NCI-H1436 treated with DMSO at 0.1 percent for 48 hours (cell line): ENCODE data around the gene AFF2.

Experiments used
- DNase-seq: peaks from one replicate; lab custom pipeline; 2025; lab: John Stamatoyannopoulos, UW

Gene AFF2

DNA sequence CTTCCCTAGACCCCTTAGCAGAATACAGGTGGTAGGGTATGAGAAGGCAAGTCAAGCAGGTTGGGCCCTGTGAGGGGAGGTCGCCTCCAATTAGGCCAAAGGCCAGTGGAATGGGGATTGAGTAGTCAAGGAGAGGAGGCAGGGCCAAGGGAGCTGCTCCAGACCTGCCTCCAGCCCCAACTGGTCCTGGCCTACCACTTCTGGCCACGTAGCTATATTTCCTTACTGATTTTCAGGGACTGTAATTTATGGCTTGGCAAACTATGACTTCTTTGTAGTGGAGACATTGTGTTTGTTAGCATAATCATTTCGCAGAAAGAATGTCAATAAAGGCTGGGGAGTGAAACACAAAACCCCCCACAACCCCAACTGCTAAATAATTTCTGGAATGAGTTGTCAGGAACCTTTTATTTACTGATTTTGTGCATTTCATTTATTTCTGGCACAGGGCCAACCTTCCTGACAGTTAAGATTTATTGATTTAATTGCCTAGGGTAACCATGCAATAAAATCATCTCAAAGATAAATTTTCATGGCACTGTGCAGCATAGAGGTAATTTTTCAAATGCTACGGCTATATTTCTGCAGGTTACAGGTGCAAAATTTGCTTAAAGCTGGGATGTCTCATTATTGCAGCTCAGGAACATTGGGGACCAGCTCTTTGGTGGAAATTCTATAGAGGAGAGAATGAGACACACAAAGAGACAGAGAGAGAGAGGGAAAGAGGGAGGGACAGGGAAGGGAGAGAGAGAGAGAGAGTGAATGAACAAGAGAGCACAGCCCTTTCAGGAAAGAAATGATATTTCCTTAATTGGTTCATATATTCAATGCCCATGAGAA is 509.8 kb downstream of the AFF2 start:
- peak; percentile 54 for DNase-seq

DNA sequence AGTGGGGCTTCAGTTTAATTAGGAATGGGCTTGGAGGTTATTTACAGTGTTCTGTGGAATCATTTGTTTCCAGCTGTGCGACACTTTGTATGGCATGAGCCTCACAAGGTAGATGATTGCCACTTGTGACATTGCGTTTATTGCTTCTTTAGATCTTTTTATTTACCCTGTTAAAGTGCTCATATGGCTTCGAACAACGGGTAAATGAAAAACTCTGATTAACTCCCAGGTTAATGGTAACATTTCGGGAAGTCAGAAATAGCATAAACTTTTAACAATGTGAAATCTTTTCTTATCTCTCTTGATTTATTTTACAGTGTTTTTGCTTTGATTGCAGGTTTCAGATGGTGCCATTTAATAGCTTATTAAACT is 510.4 kb downstream of the AFF2 start:
- no peak for DNase-seq

DNA sequence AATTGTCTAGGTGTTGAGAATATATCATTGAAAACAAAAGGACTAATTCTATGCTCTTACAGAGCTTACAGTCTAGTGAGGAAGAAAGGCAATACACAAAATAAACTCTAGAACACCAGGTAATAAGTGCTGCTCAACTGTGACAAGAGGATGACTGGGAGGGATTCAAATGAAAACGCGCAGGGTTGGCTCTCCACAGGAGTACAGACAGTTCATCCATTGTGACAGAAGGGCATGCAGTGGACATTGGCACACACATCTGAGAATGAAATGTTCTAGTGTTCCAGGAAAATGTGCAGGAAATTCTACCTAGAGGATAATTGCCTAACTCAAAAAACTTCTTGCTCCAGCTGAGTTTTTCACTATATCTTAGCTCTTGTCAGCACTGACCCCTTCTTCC is 512.7 kb downstream of the AFF2 start:
- no peak for DNase-seq

DNA sequence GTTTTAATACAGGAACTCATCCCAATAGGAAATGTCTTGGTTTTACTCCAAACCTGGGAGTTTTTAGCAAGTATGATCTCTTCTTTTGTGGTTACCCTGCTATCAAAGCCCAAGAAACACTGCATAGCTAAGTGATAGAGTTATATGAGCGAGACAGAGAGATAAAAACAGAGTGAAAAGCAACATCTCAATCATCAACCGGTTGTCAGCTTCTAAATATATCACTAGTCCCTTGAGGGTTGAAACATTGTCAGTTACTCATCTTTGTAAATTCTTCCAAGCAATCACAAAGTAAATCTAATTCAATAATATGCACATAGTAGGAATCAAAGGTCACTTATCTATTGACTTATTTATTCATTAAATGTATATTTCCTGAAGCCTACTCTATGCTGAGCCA is 520.7 kb downstream of the AFF2 start:
- no peak for DNase-seq

DNA sequence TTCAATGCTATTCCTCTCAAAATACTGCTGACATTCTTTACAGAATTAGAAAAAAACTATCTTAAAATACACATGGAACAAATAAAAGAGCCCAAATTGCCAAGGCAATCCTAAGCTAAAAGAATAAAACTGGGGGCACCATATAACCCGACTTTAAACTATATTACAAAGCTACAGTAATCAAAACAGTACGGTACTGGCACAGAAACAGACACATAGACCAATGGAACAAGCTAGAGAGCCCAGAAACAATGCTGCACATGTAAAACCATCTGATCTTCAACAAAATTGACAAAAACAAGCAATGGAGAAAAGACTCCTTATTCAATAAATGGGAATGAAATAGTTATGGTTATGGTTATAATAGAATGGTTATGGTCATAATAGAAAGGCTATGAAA is 522.1 kb downstream of the AFF2 start:
- DNase-seq = no peak

DNA sequence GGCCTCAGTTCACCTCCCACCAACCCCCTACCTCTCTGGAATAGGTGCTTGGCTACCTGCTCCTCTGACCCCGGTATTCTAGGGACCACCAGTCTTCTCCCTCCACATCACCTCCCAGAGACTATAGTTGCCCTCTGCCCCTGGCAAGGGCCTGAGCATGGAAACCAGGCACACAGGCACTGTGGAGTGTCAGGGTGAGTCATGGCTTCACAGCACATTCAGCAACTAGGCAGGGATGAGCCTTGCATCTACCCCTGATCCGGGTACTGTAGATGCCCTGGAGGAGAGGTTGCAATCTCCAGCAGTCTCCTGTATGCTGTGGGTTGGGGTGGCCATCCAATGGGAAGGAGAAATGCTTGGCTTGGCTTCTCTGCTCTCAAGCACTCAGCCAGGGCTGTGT is 532.0 kb downstream of the AFF2 start:
- DNase-seq = no peak

DNA sequence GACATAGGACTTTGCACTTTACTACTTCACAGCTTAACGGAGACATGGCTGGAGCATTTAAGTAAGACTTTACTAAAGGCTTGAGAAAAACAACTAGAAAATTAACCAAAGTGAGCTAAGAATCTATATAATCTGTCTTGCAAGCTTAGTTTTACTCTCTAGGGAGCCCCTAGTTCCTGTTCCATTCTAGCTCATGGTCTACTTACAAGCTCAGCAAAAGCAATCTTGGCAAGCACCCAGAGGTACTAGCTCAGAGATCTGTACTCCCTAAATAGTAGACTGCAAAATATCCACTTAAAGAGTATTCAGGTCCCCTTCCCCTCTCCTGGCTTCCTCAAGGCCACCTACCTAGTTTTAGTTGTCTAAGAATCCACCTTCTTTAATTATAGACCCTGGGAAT is 535.7 kb downstream of the AFF2 start:
- no peak for DNase-seq

DNA sequence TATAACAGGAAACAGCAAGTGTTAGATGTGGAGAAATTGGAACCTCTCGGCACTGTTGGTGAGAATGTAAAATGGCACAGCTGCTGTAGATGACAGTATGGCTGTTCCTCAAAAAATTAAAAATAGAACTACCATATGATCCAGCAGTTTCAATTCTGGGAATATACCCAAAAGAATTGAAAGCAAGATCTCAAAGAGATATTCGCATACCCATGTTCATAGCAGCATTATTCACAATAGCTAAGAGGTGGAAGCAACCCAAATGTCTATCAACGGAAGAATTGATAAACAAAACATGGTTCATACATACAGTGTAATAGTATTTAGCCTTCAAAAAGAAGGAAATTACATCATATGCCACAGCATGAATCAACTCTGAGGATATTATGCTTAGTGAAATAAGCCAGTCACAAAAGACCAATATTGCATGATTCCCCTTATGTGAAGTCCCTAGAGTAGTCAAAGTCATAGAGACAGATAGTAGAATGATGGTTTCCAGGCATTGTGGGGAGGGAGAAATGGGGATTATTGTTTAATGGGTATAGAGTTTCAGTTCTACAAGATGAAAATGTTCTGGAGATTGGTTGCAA is 537.0 kb downstream of the AFF2 start:
- DNase-seq = no peak

DNA sequence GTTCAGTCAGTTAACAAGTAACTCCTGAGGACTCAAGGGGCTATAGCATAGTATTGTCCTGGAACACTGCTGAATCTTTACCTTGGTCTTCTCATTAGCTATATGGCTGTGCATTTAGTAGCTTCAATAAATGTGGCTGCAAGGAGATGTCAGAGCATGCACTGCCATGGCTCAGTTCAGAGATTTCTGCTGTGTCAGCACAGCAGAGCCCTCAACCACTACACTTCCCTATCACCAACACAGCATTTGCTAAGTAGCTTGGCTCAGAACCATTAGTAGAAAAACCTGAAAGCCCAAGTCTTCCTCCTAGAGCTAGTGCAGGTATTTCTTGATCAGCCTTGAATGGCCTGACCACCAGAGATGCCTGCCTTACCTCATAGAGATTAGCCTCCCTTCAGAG is 538.6 kb downstream of the AFF2 start:
- DNase-seq = no peak

DNA sequence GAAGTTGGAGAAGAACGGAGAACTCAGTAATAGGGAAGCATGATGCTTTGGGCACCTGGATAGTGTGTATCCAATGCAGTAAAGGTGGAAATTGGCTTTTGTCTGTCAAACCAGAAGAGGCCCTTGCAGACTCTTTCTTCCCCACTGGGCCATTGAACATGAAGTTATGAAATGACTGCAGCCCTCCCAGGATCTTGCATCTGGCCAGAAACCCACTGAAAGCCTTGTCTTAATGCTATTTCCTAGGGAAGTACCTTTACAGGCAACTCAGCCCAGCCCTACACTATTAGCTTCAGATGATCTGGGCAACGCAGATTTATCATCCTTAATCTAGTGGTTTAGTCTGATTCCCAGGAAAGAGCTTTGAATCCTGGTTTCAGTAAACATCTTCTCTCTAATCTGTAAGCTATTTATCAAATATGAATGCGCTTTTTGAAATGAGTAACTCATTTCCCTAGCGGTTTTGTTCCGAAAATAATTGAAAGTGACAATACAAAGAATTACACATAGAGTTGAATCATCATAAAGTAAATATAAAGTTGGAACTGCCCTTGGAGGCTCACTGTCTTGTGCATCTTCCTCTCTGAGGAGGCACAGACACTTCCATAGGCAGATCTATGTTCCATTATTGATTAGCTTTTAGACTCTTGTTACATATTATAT is 540.6 kb downstream of the AFF2 start:
- no peak for DNase-seq

DNA sequence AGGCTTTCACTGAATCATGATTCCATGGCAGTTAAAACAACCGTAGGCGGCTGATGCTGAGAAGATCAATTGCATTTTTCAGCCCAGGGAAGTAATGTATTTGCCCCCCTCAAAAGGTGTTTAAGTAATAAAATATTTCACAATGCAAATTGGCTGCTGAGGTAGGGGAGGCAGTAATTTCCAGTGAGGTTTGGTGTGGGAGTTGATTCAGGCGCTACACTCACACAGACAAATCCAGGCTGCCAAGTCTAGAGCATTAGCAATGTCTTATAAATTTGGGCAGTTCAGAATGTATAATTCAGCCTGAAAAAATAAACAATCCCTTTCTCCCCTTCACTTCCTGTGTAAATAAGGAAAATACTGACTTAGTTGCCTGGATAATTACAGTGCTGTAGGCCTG is 543.0 kb downstream of the AFF2 start:
- DNase-seq = no peak

DNA sequence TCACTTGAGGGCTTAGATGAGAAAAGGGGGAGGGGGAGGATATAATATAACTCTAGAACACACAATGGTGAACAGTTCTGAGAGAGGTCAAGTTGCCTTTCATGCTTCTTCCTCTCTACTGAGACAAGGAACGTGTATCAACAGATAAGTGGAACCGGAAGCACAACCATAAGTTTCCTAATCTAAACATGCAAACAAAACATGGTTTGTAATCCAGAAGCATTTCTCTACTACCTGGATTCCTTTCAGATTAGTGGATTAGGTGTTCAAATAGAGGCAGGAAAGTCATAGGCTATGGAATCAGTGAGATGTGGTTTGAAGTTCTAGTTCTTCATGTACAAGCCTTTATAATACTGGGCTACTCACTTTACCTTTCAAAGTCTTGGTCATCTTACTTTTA is 544.1 kb downstream of the AFF2 start:
- no peak for DNase-seq

DNA sequence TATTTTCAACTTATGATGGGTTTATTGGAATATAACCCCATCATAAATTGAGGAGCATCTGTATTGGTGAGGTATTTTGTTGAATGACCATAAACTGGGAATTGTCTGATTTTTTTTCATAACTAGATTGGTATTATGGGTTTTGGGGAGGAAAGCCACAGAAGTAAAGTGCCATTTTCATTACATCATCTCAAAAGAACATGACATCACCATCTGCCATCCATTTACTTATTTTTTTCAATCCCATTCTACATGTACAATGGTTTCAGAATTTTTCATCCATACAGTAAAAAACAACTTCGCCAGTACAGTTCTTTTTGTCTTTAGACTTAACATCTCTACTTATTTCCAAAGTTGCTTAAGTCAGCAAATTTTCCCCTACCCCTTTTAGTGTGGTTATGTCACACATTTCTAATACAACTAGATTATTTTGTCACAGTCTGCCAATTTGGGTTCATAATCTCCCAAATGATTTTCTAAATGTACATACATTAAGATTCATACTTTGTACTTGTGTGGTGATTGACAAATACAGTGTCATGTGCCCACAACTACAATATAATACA is 545.3 kb downstream of the AFF2 start:
- DNase-seq = no peak
